BJ (cell line): ENCODE measurements around the gene HHIPL1. TPM values are rescaled to one million over a fixed set of nuclear protein-coding genes. Genes with fewer than 3 reads are reported as not detected.

Experiments
- CTCF ChIA-PET: fragments of 350-600 bp; formaldehyde crosslinking; extraction: SDS; loops from one replicate; lab custom pipeline; 2021; ENCODE audit warnings: antibody characterized with exemption, inconsistent platforms; lab: Yijun Ruan, JAX
- POLR2A ChIA-PET: fragments of 300-600 bp; sonication (Branson Sonifier 250); formaldehyde crosslinking; extraction: SDS; loops from one replicate; lab custom pipeline; 2021; ENCODE audit warnings: antibody characterized with exemption; lab: Charles Lee
- DNase-seq: peaks from one replicate; pipeline ENCODE4 v3.0.0-alpha.2; 2011; ENCODE audit warnings: low read depth
- H3K27me3 ChIP-seq: 2 replicates; pipeline ENCODE4 v1.6.0; 2011; ENCODE audit warnings: low read length; ENCODE audit not compliant: control insufficient read depth, insufficient read depth
- H3K36me3 ChIP-seq: 2 replicates; pipeline ENCODE4 v1.5.1; 2011; ENCODE audit warnings: low read length; ENCODE audit not compliant: control insufficient read depth, insufficient read depth
- H3K4me3 ChIP-seq: 2 replicates; pipeline ENCODE4 v1.5.1; 2011; ENCODE audit warnings: low read depth, mild to moderate bottlenecking, control low read depth, low read length
- CTCF ChIP-seq: IDR thresholded peaks from 2 replicates; pipeline ENCODE4 v1.5.1; 2011; ENCODE audit warnings: low read depth, mild to moderate bottlenecking, control low read depth, inconsistent platforms, low read length, moderate library complexity; ENCODE audit not compliant: insufficient read depth
- polyA plus RNA-seq: library from polyadenylated mRNA; depleted of rRNA; stranded (reverse); fragments of >200 nt; gene quantifications from 2 replicates; pipeline ENCODE4 v1.2.3, GENCODE V29; 2011

HHIPL1 gene
- polyA plus RNA-seq, 1 experiment, result 2.5 TPM

- H3K27me3 ChIP-seq, result no peaks in the 10 kb centered on the region
- POLR2A ChIA-PET, result no interaction called here
- DNase-seq, result no peak
- CTCF ChIA-PET, result interaction anchor here (1.0 to 1.1 kb wide), 2 partner anchors 16 to 121 kb away, joined by 3 to 4 read pairs; no protein-coding TSS in a partner anchor
- no peaks in the 10 kb centered on the region for H3K36me3 ChIP-seq
- H3K4me3 ChIP-seq, result no peak overlapping the region
- TF ChIP-seq CTCF, result no peak
These were observed 818 bp upstream of the HHIPL1 start for GRCh38 chr14:99644035-99644587.

- CTCF ChIA-PET, result interaction anchor here (0.8 kb wide), 1 partner anchor 30 kb away, joined by 4 read pairs; no protein-coding TSS in a partner anchor
- DNase-seq, result no peak
- Histone ChIP-seq H3K4me3 (peak overlapping the region; percentile 33), H3K36me3 (no peaks in the 10 kb centered on the region), H3K27me3 (no peaks in the 10 kb centered on the region)
- POLR2A ChIA-PET, result no interaction called here
- no peak for TF ChIP-seq CTCF
These were observed 896 bp downstream of the HHIPL1 start for GRCh38 chr14:99645545-99646505.

DNA sequence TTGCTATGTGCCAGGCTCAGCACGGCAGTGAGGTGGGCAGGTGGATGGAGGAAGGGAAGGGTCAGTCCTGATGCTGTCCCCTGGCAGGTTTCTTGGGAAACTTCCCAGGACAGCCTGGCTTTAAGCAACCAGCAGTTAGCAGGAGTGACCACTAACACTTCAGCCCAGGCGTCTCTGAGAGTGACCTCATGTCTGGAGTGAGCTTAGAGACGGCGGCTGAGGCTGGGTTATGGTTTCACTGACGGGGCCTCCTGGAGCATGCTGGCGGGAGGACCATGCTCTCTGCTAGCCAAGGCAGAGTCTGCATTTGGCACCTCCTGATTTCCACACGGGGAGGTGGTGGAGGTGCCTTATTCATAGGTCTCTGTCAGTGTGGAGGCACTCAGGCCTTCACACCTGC, 2.5 kb downstream of the HHIPL1 start:
- no peak for TF ChIP-seq CTCF
- H3K36me3 ChIP-seq, result no peaks in the 10 kb centered on the region
- DNase-seq, result no peak
- H3K4me3 ChIP-seq, result no peak overlapping the region
- CTCF ChIA-PET, result no interaction called here
- POLR2A ChIA-PET, result no interaction called here
- no peaks in the 10 kb centered on the region for H3K27me3 ChIP-seq

GRCh38 chr14:99648027-99648784, 3.3 kb downstream of the HHIPL1 start:
- TF ChIP-seq CTCF, result no peak
- CTCF ChIA-PET, result no interaction called here
- no peak for DNase-seq

GRCh38 chr14:99649219-99649618, 4.3 kb downstream of the HHIPL1 start:
- no peak for DNase-seq
- POLR2A ChIA-PET, result no interaction called here
- TF ChIP-seq CTCF, result no peak
- H3K27me3 ChIP-seq, result no peaks in the 10 kb centered on the region
- no peaks in the 10 kb centered on the region for H3K36me3 ChIP-seq
- CTCF ChIA-PET, result no interaction called here
- no peak overlapping the region for H3K4me3 ChIP-seq

More at GRCh38 chr14:99648027-99648784, 3.3 kb downstream of the HHIPL1 start:
- no peaks in the 10 kb centered on the region for H3K27me3 ChIP-seq
- H3K4me3 ChIP-seq, result no peak overlapping the region
- H3K36me3 ChIP-seq, result no peaks in the 10 kb centered on the region
- POLR2A ChIA-PET, result no interaction called here
